Astrocyte (in vitro differentiated cells and primary cell): ENCODE data around the gene EFEMP1. TPM values are rescaled to one million over a fixed set of nuclear protein-coding genes. Genes with fewer than 3 reads are reported as not detected.
A peak's percentile ranks its signal among the peaks of the same experiment; 100 is the strongest.

Source experiments
- DNase-seq: peaks from one replicate; pipeline ENCODE4 v3.0.0-alpha.2; 2010; ENCODE audit warnings: low read depth
- FAIRE-seq: peaks from 2 replicates; lab custom pipeline; 2011; peaks lifted over from hg19 to GRCh38; lab: Jason Lieb, UNC
- H2AFZ ChIP-seq: 2 replicates; pipeline ENCODE4 v1.6.0; 2012; ENCODE audit warnings: low read depth, low read length, inconsistent platforms
- H3K27ac ChIP-seq: 2 replicates; pipeline ENCODE4 v1.5.1; 2011; ENCODE audit warnings: low read depth, low read length, inconsistent platforms
- H3K27me3 ChIP-seq: 2 replicates; pipeline ENCODE4 v1.6.0; 2011; ENCODE audit warnings: low read length, inconsistent platforms; ENCODE audit not compliant: insufficient read depth
- H3K36me3 ChIP-seq: 2 replicates; pipeline ENCODE4 v1.5.1; 2011; ENCODE audit warnings: low read length, inconsistent platforms; ENCODE audit not compliant: insufficient read depth
- H3K4me1 ChIP-seq: 2 replicates; pipeline ENCODE4 v1.5.1; 2011; ENCODE audit warnings: low read length, inconsistent platforms; ENCODE audit not compliant: insufficient read depth
- H3K4me2 ChIP-seq: 2 replicates; pipeline ENCODE4 v1.6.0; 2012; ENCODE audit warnings: low read length, inconsistent platforms
- H3K4me3 ChIP-seq: 2 replicates; pipeline ENCODE4 v1.5.1; 2011; ENCODE audit warnings: low read depth, mild to moderate bottlenecking, low read length, inconsistent platforms; ENCODE audit not compliant: insufficient read depth
- H3K79me2 ChIP-seq: 2 replicates; pipeline ENCODE4 v1.6.0; 2012; ENCODE audit warnings: mild to moderate bottlenecking, low read length, inconsistent platforms; ENCODE audit not compliant: insufficient read depth
- H3K9ac ChIP-seq: 2 replicates; pipeline ENCODE4 v1.6.0; 2012; ENCODE audit warnings: mild to moderate bottlenecking, low read length, inconsistent platforms
- H3K9me3 ChIP-seq: 2 replicates; pipeline ENCODE4 v1.5.1; 2012; ENCODE audit warnings: low read depth, mild to moderate bottlenecking, low read length, inconsistent platforms; ENCODE audit not compliant: insufficient read depth
- H4K20me1 ChIP-seq: 2 replicates; pipeline ENCODE4 v1.6.0; 2012; ENCODE audit warnings: low read length, inconsistent platforms; ENCODE audit not compliant: insufficient read depth
- H3K27ac Mint-ChIP-seq: one replicate; pipeline ENCODE4 v1.8.0; 2021; ENCODE audit warnings: mild to moderate bottlenecking, mixed read lengths; ENCODE audit not compliant: unreplicated experiment
- H3K27me3 Mint-ChIP-seq: one replicate; pipeline ENCODE4 v1.8.0; 2021; ENCODE audit warnings: low read depth, mixed read lengths; ENCODE audit not compliant: unreplicated experiment
- H3K36me3 Mint-ChIP-seq: one replicate; pipeline ENCODE4 v1.8.0; 2021; ENCODE audit warnings: low read depth, mixed read lengths; ENCODE audit not compliant: unreplicated experiment
- H3K4me1 Mint-ChIP-seq: one replicate; pipeline ENCODE4 v1.8.0; 2021; ENCODE audit warnings: low read depth, mixed read lengths; ENCODE audit not compliant: unreplicated experiment
- H3K4me3 Mint-ChIP-seq: one replicate; pipeline ENCODE4 v1.8.0; 2021; ENCODE audit warnings: mild to moderate bottlenecking, moderate library complexity, mixed read lengths; ENCODE audit not compliant: unreplicated experiment
- H3K9me3 Mint-ChIP-seq: one replicate; pipeline ENCODE4 v1.8.0; 2021; ENCODE audit warnings: mild to moderate bottlenecking, mixed read lengths; ENCODE audit not compliant: unreplicated experiment
- CTCF ChIP-seq: IDR thresholded peaks from 2 replicates; pipeline ENCODE4 v1.5.1; 2011; ENCODE audit warnings: low read depth, mild to moderate bottlenecking, inconsistent platforms, low read length, moderate library complexity; ENCODE audit not compliant: insufficient read depth
- EZH2 ChIP-seq: IDR thresholded peaks from 2 replicates; pipeline ENCODE4 v1.6.1; 2012; ENCODE audit warnings: mild to moderate bottlenecking, low read length, inconsistent platforms; ENCODE audit not compliant: insufficient read depth
- total RNA-seq: library from RNA; stranded (reverse); gene quantifications from 2 replicates; pipeline ENCODE4 v1.2.1, GENCODE V29; 2021

EFEMP1 gene
- total RNA-seq, 1 donor from 2014 or later = 155 TPM

GRCh38 chr2:55923982-55924321 is 370 bp upstream of the EFEMP1 start:
- no peaks in the 10 kb centered on the region for H3K36me3 Mint-ChIP-seq
- Histone ChIP-seq H3K27me3 (peaks cover 10% of the 10 kb centered on the region), H3K9me3 (no peaks in the 10 kb centered on the region), H3K9ac (peak overlapping the region; percentile 88), H3K4me1 (peaks cover 8% of the 10 kb centered on the region), H3K79me2 (peaks cover 18% of the 10 kb centered on the region), H3K27ac (no peak overlapping the region), H3K4me2 (peak overlapping the region; percentile 97), H3K4me3 (peak overlapping the region; percentile 78), H4K20me1 (no peaks in the 10 kb centered on the region), H2AFZ (peak overlapping the region; percentile 87), H3K36me3 (no peaks in the 10 kb centered on the region)
- H3K27ac Mint-ChIP-seq = no peak overlapping the region
- H3K4me1 Mint-ChIP-seq = peaks cover 3% of the 10 kb centered on the region
- no peak for FAIRE-seq
- no peaks in the 10 kb centered on the region for H3K9me3 Mint-ChIP-seq
- peaks cover 24% of the 10 kb centered on the region for H3K27me3 Mint-ChIP-seq
- peak overlapping the region; percentile 85 for H3K4me3 Mint-ChIP-seq
- no peak for DNase-seq
- no peak for TF ChIP-seq EZH2
- no peak for TF ChIP-seq CTCF

GRCh38 chr2:55922291-55922907 is 1.2 kb downstream of the EFEMP1 start:
- peak overlapping the region; percentile 97 for H3K4me2 ChIP-seq
- H3K36me3 ChIP-seq = peaks cover 1% of the 10 kb centered on the region
- peaks cover 3% of the 10 kb centered on the region for H3K4me1 Mint-ChIP-seq
- no peaks in the 10 kb centered on the region for H3K9me3 Mint-ChIP-seq
- H3K27me3 ChIP-seq = peaks cover 10% of the 10 kb centered on the region
- peak; percentile 47 for DNase-seq
- H3K27me3 Mint-ChIP-seq = peaks cover 21% of the 10 kb centered on the region
- peak overlapping the region; percentile 94 for H3K4me3 Mint-ChIP-seq
- H3K9ac ChIP-seq = peak overlapping the region; percentile 88
- peak overlapping the region; percentile 78 for H3K4me3 ChIP-seq
- peak overlapping the region; percentile 12 for H3K27ac ChIP-seq
- H3K4me1 ChIP-seq = peaks cover 8% of the 10 kb centered on the region
- no peak overlapping the region for H3K27ac Mint-ChIP-seq
- H3K36me3 Mint-ChIP-seq = no peaks in the 10 kb centered on the region
- H2AFZ ChIP-seq = peak overlapping the region; percentile 87
- no peaks in the 10 kb centered on the region for H4K20me1 ChIP-seq
- TF ChIP-seq EZH2 = no peak
- peaks cover 21% of the 10 kb centered on the region for H3K79me2 ChIP-seq
- H3K9me3 ChIP-seq = no peaks in the 10 kb centered on the region
- no peak for FAIRE-seq

GRCh38 chr2:55919574-55919973 is 4.0 kb downstream of the EFEMP1 start:
- H3K4me1 Mint-ChIP-seq = peaks cover 3% of the 10 kb centered on the region
- H3K9me3 Mint-ChIP-seq = no peaks in the 10 kb centered on the region
- Histone ChIP-seq H3K79me2 (peaks cover 34% of the 10 kb centered on the region), H3K4me1 (peaks cover 8% of the 10 kb centered on the region), H2AFZ (no peak overlapping the region), H3K9ac (no peak overlapping the region), H3K36me3 (peaks cover 8% of the 10 kb centered on the region), H4K20me1 (no peaks in the 10 kb centered on the region), H3K27me3 (no peaks in the 10 kb centered on the region), H3K27ac (no peak overlapping the region), H3K9me3 (no peaks in the 10 kb centered on the region), H3K4me2 (no peak overlapping the region), H3K4me3 (no peak overlapping the region)
- DNase-seq (no peak), FAIRE-seq (no peak)
- H3K4me3 Mint-ChIP-seq = no peak overlapping the region
- H3K36me3 Mint-ChIP-seq = peaks cover 1% of the 10 kb centered on the region
- no peak for TF ChIP-seq EZH2
- no peak for TF ChIP-seq CTCF
- H3K27me3 Mint-ChIP-seq = peaks cover 2% of the 10 kb centered on the region
- no peak overlapping the region for H3K27ac Mint-ChIP-seq
